ENCODE results near the gene TBC1D22A.
"Not testable (repeated sequence)": the region's sequence is repeated elsewhere in the genome, so short reads cannot be mapped to it uniquely, and the experiment has no call there.

Gene TBC1D22A

DNA sequence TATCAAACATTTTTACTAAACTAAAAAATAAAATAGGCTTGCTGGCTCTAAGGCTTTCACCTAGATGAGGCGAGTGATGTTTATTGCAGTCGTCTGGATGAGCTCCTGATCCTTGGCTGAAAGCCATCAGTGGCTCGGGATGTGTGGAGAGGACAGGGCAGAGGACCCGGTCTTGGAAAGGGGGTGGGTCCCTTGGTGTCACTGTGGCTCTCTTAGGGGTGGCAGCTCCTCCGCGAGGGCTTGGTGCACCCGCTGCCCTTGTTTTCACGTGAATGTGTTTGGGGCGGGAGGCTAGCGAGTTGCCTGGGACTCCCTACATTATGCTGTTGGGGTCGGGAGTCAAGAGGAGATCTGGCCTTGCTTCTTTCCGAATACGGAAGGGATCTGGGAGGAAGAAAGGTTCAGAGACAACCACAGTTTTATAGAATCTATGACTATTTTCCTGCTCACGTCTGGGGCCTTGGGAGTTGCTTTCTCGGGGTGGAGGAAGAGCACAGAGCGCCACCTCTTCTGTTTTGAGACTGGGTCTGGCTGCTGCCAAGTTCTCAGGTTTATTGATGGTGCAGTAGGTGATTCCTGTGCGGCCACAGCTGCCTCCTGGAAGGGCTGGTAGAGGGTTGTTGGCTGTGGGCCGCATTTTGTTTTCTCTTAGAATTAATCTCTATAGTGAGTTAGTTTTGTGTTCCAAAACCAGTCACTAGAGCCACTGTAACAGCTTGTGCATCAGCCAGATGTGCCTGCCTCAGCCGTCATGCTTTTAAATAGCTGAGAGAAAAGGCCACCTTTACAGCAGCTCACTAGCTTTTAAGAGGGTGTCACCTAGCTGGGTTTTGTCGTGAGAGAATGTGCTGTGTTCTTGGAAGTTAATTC lies 12.8 kb downstream of the TBC1D22A start:
- DNase-seq, result no peak

DNA sequence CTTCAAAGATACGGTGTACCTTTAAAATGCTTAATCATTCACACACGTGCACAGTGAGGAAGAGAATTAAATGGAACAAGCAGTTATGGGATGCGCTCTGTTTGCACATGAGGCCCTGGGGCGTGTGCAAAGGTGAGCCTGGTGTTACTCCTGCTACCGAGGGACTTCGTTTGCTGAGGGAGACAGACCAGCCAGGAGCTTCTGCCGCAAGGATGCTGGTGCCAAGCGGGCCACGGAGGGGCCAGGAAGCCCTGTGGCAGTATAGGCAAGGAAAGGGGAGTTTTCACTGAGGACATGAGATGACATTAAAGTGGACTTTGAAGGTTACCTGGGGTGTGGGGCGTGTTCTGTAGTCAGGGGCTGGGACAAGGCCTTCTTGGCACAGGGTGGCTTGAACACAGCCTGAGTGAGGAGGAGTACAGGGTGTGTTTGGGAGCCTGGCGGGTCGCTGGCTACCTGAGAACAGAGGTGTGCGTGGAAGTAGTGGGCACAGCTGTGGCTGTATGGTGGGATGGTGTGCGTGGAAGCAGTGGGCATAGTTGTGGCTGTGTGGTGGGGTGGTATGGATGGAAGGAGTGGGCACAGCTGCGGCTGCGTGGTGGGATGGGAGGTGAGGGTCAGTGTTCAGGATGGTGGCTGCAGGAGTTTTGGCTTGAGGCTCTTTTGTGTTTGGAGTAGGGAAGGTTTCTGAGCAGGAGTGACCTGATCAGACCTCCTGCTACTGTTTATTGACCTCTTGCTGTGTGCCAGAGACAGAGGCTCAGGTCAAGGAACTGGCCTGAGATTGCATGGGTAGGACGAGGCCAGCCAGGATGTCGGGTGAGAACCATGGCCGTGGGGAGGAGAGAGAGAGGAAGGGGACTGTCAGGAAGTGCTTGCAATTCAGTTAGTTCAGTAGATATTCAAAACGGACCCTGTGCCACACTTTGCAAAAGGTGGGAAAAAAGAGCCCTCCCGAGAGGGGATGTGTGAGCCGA lies 13.7 kb downstream of the TBC1D22A start:
- DNase-seq, result no peak

- DNase-seq, result no peak
Observed at GRCh38 chr22:46776876-46777608, 14.6 kb downstream of the TBC1D22A start.

GRCh38 chr22:46777609-46777970 lies 15.1 kb downstream of the TBC1D22A start:
- no peak for DNase-seq

- no peak for DNase-seq
Observed at GRCh38 chr22:46779023-46779422, 16.6 kb downstream of the TBC1D22A start.

GRCh38 chr22:46779651-46780050 lies 17.2 kb downstream of the TBC1D22A start:
- DNase-seq, result no peak

- DNase-seq, result no peak
Observed at GRCh38 chr22:46780453-46780852, 18.0 kb downstream of the TBC1D22A start.

- DNase-seq, result no peak
Observed at GRCh38 chr22:46781291-46781690, 18.8 kb downstream of the TBC1D22A start.

DNA sequence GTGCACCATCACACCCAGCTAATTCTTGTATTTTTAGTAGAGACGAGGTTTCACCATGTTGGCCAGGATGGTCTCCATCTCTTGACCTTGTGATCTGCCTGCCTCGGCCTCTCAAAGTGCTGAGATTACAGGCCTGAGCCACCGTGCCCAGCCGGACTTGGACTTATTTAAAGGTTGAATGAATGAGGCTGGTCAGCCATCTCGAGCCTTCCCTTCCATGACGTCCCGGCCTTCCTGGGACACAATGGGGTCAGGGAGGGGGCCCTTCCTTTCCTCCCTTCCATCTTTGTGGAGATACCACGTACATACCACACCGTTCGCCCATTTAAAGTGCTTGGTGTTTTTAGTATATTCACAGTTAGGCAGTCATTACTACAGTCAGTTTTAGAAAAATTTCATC lies 19.8 kb downstream of the TBC1D22A start:
- DNase-seq, result not testable (repeated sequence)

DNA sequence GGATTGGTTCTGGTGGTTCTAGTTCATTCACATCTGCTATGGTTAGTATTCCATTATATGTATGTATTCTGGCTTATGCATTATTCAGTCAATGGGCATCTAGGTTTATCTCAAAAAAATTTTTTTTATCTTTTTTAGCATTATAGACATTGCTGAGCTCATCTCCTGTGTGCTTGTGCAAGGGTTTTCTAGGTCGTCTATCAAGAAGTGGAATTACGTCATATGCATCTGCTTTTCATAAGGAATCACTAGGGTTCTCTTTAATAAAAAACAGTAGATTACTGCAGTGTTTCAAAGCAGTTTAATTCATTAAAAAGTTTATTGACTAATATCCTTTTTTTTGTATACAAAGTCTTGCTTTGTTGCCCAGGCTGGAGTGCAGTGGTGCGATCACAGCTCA lies 21.3 kb downstream of the TBC1D22A start:
- no peak for DNase-seq

DNA sequence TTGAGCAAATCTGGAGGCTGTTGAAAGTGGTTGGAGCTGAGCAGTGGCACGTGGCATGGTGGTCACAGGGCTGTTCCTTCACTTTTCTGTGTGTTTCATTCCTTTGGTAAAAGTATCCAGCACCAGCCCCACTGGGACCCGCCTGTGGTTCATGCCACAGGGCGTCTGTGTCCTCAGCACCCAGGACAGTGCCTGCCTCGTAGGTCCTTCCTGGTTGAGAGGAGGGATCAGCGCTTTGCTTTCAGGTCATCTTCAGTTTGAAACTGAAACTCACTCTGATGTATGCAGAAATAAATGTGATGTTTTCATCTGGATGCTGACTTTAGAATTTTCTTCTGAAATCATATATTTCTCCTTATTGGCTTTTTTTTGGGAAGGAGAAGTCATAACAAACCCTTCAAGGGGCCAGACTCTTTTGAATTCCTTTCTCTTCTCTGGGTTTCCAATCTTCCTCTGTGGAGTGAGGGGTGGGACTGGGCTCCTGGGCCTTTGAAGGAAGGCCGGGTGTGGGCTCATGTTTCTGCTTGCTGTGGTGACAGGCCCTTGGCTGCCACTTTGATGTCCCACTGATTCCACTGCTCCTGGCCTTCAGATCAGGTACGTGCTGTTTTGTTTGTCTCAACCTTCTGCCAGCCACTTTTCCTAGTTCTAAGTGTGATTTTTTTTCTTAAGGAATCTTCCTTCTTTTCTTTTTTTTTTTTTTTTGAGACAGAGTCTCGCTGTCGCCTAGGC lies 26.2 kb downstream of the TBC1D22A start:
- DNase-seq, result no peak

DNA sequence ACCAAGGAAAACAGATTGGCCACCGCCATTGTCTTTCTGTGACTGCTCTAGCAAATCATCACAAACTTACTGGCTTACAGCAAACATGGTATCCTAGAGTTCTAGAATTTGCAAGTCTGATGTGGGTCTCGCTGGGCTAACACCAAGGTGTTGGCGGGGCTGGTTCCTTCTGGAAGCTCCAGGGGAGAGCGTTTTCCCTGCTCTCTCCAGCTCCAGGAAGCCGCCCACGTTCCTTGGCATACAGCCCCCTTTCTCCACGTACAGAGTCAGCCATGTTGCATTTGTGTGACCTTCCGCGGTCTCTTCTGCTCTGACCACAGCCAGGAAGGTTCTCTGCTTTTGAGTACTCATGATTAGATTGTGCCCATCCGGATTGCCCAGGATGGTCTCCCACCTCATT lies 27.5 kb downstream of the TBC1D22A start:
- no peak for DNase-seq

DNA sequence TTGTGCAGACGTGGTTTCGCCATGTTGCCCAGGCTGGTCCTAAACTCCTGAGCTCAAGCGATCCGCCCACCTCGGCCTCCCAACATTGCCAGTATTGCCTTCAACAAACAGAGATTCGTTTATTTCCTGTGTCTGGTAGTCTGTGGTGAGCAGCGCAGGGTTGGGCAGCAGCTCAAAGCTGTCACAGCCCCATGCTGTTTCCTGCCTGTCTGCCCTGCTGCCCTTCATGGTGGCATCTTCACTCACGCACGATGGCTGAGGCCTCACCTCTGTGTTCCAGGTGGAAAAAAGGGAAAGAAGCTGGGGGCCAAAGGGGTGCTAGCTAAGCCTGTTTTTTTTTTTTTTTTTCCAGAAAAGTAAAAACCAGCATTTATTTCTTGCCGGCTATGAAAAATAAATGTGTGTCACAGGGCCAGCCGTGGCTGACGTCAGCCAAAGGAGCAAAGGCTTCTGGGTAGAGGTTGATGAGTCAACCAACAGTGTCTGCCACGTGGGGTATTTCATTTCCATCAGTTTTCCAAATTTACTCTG lies 28.8 kb downstream of the TBC1D22A start:
- DNase-seq, result no peak

DNA sequence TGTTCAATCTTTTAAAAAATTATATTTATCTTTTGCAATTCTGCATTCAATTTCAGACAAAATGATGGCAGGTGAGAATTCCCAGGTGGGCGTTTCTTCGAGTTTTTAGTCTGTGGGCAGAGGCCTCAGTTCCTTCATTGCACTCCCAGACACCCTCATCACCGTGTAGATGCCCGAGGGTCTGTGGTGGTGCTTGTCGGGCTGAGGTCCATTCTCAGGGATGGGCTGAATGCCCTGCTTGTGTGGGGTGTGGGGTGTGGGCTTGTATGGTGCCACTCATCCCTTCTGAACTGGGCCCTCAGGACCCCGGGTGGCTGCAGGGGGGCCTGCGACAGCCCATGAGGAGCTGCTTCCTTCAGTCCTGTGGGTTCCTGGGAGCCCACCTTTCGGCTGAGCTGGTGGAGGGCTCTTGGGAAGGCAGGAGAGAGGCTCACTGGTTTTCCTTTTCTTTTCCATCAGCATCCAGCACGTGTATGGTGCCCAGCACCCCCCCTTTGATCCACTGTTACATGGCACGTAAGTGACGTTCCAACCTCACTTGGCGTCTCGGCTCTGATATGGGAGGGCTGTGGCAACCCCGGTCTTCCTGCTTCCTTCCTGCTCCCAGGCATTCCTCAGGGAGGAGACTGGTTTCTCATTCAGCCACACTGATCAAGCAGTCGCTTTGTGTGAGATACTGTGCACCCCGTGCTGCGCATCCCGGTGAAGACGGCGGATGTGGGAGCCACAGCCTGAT lies 29.8 kb downstream of the TBC1D22A start:
- no peak for DNase-seq

DNA sequence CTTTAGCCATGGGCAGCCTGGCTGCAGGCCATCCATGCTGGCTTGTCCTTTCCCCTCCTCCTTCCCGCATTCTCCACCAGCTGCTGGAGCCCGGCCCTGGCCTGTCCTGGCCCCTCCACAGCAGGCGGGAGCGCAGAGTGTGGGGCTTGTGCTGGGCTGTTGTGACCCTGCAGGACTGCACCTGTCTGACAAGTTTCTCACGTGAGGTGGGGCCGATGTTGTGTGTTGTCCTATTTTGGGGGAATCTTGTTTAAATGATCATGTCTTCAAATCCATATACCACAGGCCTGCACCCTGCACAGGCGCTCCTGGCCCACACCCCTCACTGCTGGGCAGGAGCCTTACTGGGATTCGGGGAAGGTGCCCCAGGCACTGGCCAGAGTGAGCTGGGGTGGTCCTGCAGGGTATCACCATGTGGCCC lies 30.4 kb downstream of the TBC1D22A start:
- no peak for DNase-seq

GRCh38 chr22:46793497-46793896 lies 31.0 kb downstream of the TBC1D22A start:
- no peak for DNase-seq

DNA sequence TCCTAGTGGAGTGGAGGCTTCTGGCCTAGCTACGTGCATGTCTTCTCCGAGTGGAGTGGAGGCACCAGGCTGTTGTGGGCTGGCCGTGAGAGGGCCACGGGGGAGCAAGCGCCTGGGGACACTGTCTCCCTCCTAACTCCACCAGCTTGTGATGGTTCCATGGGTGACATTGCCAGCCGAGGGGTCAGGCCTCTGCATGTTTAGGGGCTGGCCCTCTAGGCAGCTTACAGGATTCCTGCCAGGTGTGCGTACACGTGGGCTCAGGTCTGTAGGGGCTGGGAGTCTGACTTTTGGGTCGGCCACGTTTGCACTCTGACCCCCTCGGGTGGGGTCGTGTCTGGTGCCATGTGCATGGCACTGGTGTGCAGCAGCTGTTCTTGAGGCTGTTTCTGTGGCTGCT lies 31.6 kb downstream of the TBC1D22A start:
- no peak for DNase-seq

DNA sequence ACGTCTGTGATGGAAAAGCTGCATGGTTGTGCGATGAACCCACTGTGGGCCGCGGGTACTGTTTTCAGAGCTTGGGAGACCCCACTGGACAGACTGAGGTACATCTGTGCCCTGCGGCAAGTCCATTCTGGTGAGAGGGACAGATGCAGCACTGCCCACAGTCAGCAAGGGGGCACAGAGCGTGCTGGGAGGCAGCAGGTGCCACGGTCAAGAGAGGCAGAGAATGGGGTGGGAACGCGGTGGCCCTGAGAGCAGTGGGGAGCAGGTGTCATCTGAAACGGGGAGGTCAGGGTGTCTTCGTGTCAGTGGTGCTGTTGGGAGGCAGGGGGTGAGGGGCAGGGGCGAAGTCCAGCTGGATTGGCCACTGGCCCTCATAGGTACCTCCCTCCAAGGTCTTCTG lies 32.0 kb downstream of the TBC1D22A start:
- no peak for DNase-seq

GRCh38 chr22:46795140-46795539 lies 32.7 kb downstream of the TBC1D22A start:
- DNase-seq, result no peak

DNA sequence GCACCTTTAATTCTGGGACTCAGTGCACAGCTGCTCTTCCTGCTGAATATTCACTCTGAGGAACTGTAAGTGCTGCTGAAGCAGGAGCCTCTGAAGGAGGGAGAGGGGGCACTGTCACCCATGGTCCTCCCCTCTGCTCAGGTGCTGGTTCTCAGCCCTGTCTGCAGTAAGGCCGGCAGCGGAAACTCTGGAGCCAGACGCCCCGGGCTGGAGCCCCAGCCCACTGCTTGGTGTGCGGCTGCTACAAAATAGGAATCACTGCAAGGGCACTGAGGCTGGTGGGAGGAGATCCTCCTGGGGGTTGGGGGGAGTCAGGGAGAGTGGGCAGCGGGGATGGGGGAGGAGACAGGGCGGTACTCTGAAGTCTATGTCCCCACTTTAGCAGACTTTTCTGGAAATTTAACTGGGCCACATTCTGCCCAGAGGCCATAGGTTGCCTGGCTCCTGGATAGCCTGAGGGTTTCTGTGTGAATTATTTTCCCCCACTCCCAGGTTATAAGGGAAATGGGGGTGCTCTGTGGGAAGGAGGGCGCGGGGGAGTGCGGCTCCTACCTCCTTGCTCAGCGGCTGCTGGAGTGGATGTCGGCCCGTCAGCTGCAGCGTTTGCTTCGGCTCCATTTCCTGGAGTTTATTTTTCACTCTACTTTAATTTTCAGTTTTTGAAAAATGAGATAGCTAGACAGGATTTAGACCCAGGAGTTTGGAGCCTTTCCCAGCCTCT lies 33.6 kb downstream of the TBC1D22A start:
- DNase-seq, result no peak

All from right hindlimb (tissue), 1 donor.